Measurements from ENCODE around the gene TPM1.

TPM1 gene

DNA sequence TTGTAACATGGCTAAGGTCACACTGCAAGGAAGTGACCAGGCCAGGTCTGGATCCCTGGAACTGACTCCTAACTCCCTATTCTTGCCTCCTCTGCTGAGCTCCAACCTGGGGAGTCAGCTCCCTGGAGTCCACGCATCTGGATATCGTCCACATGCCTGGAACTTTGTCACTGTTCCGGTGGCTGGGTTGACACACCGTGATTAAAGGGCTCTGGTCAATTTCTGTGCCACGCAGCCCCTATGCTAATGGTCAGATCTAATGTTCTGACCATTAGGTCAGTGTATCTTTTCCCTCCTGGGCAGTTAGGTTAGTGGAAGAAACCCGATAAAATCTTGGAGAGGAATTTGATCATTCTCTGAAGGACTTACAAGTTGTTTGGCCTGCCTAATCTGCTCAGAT lies 1.6 kb upstream of the TPM1 start:
- in situ Hi-C loops (cut with MboI; ENCODE audit: low sequenced_read_pairs) = no loop called here

DNA sequence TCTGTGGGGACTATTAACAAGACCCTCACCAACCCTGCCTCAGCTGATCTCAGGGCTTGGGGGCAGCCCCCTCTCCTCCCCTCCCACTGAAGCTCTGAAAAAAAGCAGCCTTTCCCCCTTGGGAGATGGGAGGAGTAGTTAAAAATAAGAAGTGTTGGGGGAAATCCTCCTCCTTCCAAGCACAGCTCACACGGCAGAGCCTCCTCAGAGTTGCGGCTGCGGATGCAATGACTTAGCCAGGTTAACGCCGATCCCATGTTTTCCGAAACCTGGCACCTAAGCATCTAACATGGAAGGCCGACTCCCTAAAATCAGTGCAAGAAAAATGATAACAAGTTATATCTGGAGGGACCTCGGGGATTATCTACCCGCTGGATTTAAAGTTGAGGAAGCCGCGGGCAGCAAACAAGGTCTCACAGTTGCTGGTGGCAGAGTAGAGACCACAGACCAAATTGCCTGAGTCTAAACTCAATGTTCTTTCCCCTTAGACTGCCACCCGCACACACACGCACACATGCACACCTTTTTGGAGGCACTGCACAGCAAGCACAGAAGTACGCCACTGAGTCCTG lies 1.1 kb upstream of the TPM1 start:
- in situ Hi-C loops (cut with MboI; ENCODE audit: low sequenced_read_pairs) = no loop called here

DNA sequence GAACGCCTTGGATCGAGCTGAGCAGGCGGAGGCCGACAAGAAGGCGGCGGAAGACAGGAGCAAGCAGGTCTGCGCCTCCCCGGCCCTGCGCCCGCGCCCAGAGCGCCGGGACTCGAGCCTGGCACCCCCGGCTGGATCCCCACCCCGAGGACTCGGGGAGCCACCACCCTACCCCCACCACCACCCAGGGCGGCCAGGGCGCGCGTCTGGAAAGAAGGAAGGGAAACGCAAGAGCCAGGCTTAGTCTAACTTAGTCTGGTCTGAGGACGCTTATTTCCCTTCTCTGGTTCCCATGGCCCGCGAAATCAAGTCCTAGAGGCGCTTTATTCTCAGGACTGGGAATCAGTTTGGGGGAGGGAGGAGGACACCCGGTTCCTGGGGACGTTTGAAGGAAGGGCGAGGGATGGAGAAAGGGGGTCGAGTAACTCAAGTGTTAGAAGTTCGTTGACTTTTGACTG lies 359 bp downstream of the TPM1 start:
- in situ Hi-C loops (cut with MboI; ENCODE audit: low sequenced_read_pairs) = no loop called here

DNA sequence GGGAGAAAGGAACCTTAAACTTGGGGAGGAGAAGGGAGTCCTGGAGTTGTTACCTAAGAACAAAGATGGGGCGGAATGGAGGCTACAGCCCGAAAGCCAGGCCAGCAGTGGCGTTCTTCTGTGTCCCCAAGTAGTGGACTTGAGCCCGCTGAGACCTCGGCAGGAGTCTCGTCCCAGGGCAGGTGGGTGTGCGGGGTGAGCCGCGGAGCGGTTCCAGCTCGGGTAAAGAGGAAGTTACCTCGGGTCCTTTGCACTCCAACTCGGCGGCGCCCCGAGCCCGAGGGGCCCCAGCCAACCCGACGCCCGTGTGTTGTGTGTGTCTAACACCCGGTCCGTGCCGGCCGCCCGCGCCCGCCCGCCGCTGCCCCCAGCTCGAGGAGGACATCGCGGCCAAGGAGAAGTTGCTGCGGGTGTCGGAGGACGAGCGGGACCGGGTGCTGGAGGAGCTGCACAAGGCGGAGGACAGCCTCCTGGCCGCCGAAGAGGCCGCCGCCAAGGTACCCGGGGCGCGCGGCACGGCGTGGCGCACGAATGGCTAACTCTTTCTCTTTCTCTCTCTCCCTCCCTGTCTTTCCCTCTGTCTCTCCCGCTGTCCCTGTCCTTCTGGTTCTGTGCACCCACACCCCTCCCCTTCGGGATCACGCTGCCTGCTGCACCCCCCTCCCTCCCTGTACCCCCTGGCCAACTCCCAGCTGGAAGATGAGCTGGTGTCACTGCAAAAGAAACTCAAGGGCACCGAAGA lies 959 bp downstream of the TPM1 start:
- in situ Hi-C loops (cut with MboI; ENCODE audit: low sequenced_read_pairs) = no loop called here

DNA sequence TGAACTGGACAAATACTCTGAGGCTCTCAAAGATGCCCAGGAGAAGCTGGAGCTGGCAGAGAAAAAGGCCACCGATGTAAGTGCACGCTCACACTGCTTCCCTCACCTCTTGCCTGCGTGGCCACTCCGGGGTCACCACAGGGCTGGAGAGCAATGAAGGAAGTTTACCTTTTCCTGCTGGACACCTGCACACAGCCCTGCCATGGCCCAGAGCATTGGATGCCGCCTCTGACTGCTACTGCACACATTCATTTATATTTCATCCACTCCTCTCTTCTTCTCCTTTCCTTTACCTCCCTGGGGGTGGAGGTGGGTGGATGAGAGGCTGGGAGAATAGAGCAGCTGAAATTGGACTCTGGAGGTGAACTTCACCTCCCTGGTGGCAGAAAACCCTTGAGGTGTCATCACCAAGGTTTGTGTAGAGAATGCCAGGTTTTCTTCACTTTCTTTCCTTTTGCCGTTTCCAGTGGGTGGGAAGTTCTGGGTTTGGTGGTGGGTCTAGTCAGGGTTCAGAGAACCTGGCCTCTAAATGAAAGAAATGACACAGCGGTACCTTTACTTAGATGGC lies 1.6 kb downstream of the TPM1 start:
- in situ Hi-C loops (cut with MboI; ENCODE audit: low sequenced_read_pairs) = no loop called here

DNA sequence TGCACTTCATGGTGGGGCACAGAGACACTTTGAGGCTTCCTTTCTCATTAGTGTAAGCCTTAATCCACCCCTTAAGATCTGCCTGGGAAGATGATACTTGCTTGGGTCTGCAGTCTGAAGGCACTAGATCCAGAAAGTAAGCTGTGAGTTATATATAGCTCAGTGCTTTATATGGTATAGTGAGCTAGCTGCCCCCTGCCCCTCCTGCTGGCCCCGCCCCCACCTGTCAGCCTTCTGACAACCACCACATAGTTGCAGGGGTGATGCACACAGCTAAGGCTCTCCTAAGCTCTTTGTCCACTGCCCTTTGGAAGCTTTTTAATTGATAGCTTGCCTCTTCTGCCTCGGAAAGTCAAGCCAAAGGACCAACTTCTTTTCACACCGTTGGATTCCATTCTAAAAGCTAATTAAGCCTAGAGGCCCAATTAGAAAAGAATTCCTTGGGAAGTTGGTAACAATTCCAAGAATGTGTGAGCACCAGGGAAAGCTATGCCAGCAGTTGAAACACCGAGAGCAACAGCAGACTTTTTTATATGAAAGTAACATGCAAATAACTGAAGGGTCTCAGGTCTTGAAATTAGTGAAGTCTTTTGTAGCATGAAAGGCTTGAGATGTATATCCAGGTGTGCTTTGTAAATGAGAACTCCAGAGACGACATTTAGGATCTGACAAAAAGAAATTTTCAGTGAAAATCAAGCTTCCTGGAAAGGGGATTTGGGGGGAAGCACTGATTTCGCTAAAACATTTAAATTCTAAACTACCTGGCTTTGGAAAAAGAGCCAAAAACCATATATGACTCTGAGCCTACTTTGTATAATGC lies 2.3 kb downstream of the TPM1 start:
- in situ Hi-C loops (cut with MboI; ENCODE audit: low sequenced_read_pairs) = no loop called here

DNA sequence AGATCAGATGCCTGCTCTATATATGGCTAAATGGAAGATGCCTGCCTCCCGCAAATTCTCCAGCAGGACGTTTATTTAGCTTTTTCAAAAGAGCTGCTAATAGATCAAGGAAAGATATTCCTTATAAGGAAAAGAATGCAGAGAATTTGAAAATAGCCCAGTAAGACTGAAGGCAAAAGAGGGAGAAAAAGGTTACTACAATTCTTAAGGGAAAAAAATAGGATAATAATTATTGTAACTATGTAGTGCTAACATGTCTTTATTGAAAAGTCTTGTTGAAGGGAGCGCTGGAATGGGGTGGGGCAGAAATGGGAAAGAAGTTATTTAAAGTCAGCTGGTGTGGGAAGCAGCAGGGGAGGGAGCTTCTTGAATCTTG lies 2.9 kb downstream of the TPM1 start:
- in situ Hi-C loops (cut with MboI; ENCODE audit: low sequenced_read_pairs) = no loop called here

DNA sequence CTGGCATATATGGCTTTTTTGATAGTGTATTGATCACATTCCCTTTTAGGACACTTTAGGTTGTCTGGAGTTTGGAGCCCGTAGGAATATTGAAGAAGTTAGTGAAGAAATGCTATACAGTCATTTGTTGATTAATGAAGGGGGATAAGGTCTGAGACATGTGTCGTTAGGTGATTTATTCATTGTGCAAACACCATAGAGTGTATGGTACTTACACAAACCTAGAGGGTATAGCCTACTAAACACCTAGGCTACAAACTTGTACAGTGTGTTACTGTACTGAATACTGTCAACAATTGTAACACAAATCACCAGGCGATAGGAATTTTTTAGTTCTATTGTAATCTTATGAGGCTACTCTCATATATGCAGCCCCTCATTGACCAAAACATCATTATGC lies 3.3 kb downstream of the TPM1 start:
- in situ Hi-C loops (cut with MboI; ENCODE audit: low sequenced_read_pairs) = no loop called here

DNA sequence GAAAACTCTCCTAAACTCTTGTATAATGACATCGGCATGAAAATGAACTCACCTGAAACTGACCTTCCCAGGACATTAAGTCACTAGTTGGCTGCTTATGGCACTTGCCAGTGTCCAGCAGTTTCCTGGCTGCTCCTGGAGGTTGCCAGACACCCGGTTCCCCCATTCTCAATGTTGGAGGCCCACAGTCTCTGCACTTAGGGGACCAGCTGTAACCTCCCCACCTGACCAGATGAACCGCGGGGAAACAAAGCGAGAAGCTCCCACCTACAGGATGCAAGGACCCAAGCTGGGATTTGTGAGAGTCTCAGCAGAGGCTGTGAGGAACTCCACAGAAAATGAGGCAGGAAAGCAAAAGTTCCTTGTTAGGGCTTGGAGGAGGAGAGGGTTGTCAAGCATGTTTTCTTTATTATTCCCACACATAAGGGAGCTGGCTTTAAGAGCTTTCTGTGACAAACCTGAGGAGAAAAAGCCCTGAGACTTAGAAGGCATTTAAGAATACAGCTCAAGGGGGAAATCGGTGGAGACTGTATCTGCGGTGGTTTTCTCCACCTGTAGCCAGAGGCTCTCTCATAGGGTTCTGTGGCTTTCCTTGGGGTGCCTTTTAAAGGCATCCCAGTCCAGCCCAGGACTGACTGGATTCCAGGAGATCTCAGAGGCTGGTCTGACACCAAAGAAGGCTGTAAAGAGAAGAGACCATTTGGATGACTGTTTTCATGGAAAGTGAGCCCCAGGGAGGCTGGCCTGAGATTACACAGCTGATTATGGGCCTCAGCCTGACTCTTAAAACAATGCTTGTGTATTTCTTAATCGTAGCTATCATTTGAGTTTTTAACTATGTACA lies 4.6 kb downstream of the TPM1 start:
- in situ Hi-C loops (cut with MboI; ENCODE audit: low sequenced_read_pairs) = no loop called here

DNA sequence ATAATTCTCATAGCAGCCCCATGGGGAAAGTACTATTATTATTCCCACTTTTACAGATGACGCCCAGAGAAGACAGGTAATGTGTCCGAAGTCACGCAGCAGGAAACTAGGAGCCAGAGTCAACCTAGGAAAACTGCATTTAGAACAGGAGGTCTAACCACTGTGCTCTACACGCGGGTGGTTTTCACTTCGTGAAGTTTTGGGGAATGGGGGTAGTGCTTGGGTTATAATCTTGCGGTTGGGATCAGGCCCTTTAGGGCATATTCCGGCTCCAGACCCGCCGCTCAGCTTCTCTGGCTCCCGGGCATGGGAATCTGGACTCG lies 5.2 kb downstream of the TPM1 start:
- in situ Hi-C loops (cut with MboI; ENCODE audit: low sequenced_read_pairs) = no loop called here

DNA sequence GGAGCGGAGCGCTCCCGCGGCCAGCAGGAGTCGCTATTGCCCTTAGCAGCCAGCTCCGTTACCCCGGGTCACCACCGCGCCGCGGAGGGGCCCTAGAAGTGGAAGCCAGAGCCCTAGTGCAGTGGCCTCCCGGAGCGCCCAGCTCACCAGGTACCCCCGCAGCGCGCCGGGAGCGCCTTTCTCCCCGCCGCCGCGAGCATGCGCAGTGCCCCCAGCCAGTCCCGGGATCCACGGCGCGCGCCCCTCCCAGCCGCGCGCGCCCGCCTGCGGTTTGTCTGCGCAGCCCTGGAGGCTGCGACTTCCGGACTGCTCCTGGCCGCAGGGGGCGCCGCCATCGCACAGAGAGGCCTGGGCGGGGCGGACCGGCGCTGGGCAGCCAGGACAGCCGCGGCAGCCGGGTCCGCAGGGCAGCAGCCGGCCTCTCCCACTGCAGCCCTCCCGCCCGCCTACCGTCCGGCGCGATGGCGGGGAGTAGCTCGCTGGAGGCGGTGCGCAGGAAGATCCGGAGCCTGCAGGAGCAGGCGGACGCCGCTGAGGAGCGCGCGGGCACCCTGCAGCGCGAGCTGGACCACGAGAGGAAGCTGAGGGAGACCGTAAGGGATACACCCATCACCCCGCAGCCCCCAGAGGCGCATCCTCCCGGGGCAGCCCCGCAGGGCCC lies 5.7 kb downstream of the TPM1 start:
- in situ Hi-C loops (cut with MboI; ENCODE audit: low sequenced_read_pairs) = no loop called here

DNA sequence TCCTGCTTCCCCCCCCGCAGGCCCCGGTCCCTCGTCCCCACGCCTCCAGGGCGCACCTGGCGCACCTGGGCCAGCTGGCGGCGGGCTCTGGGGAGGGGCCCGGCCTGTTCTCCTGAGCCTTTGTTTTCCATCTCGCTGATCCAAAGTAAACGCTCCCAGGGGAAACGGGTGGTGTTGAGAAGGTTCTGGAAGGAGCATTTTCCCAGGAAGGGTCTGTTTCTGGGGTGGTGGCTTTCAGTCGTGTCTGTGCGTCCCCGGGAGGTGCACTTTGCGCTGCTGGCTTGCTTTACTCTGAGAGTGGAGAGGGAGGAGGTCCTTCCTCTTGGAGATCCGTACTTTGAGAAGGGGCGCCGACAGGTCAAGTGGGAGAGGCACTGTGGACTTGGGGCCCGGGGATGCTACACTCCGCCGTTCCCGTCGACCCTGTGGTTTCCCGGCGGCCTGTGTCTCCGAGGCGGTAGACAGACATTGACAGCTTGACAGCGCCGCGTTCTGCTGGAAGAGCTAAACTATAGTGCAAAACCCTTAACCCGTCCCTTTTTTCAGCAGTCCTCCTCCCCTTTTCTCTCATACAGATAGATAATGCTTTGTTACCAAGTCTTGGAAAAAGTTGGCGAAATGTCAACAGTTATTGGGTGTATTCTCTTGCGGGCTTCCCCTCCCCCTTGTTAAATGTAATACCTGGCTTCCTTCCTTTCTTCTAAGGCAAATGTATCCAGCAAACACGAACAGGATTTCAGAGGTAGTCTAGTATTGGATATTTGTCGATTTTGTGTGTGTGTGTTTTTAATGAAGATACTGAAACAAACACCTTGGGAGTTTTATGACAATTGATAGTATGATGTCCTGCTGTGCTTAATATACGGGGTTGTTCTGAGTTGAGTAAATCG lies 6.5 kb downstream of the TPM1 start:
- in situ Hi-C loops (cut with MboI; ENCODE audit: low sequenced_read_pairs) = no loop called here

DNA sequence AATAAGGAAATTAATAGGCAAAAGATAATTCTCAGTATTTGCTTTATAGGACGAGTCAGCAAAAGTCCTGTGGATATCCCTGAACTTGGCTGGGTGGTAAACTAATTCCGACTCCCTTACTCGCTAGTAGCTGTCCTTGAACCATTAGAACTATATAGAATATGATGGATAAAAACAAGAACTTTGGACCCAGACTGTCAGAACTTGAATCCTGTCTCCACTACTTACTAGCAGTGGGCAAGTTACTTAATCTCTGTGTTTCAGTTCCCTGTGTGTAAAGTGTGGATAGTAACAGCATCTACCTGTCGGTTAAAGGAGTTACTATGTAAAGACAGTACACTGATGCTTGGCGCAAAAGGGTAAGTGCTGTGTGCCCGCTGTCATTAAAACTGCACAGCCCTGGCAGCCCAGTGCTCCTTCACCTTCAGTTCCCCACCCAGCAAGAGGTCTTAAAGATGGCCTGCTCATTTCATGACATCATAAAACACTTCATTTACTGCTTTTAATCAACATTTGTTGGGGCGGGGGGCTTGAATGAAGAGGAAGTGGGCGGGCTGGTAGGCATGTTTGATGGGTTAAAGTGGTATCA lies 7.3 kb downstream of the TPM1 start:
- in situ Hi-C loops (cut with MboI; ENCODE audit: low sequenced_read_pairs) = no loop called here

DNA sequence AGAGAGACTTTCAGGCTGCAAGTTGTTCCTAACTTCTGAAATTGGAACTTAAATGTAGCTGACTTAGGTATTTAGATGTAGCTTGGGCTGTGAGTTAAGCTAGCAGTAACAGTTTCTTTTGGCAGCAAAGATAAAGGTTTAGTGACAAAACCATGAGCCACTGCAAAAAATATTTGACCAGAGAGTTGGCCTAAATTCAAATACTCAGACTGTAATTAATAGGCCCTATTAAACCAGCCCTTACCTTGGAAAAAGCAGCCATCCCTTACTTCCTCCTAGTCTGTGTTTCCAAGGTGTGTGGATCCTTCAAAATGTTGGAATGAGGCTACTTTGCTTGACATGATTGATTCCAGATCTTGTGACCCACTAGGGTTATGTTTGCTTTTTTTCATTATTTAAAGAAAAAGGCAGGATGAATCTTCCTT lies 8.2 kb downstream of the TPM1 start:
- in situ Hi-C loops (cut with MboI; ENCODE audit: low sequenced_read_pairs) = no loop called here

DNA sequence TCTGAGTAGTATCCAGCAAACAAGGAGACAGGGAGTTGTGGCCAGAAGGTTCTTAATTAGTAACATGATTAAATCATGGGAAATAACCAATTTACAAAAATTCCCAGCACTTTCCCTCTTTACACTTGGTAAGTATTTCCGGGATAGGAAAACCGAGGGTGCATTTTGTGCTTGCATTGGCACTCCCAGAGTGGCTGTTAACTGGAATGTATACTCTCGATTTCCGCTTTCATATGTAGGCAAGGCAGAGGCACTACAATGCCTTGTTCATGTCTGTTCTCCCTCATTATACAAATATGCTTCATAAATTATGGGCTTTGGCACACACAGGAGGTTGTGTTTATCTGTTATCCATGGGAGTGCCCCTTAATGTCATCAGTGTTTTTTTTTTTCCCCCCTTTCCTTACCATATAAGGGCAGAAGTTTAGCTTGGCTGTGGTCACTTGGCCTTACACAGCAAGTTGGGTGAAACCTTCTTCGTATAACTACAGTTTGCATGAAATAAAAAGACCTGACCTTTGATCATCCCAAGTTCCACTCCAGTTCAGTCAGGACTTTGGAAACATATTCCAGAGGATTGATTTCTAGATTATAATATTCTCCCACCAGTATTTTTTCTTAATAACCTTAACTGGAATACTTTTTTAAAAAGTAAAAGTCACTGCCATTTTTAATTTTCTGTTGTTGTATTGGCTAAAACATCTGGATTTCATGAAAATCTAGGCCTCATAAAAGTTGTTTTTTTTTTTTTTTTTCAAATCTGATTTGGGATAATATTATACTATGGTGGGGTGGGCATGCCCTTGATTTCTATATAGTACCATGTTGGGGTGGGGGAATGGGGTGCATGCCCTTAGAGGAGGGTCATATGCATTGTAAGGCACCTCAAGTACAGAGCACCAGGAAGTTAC lies 8.9 kb downstream of the TPM1 start:
- in situ Hi-C loops (cut with MboI; ENCODE audit: low sequenced_read_pairs) = no loop called here

DNA sequence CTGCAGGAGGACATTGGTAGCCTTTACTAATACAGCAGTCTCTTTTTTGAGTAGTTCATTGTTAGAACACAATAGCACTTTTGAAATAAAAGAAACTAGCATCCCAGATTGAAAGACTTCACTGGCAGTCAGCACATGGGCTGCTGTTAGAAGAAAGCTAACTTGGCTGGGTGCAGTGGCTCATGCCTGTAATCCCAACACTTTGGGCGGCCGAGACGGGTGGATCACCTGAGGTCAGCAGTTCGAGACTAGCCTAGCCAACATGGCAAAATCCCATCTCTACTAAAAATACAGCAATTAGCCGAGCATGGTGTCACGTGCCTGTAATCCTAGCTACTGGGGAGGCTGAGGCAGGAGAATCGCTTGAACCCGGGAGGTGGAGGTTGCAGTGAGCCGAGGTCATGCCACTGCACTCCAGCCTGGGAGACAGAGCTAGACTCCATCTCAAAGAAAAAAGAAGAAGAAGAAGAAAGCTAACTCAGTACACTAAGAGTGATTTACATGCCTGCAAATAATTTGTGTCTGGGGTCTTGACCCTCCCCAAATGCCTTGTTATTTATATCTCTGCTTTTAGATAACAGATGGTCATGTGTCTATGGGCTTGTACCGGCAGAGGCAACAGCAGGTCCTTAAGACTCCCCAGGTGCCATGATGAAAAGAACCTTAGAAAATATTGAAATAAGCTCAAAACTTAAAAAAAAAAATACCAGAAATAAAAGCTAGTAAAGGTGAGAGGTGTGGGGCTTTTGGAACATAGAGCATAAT lies 9.7 kb downstream of the TPM1 start:
- in situ Hi-C loops (cut with MboI; ENCODE audit: low sequenced_read_pairs) = no loop called here

DNA sequence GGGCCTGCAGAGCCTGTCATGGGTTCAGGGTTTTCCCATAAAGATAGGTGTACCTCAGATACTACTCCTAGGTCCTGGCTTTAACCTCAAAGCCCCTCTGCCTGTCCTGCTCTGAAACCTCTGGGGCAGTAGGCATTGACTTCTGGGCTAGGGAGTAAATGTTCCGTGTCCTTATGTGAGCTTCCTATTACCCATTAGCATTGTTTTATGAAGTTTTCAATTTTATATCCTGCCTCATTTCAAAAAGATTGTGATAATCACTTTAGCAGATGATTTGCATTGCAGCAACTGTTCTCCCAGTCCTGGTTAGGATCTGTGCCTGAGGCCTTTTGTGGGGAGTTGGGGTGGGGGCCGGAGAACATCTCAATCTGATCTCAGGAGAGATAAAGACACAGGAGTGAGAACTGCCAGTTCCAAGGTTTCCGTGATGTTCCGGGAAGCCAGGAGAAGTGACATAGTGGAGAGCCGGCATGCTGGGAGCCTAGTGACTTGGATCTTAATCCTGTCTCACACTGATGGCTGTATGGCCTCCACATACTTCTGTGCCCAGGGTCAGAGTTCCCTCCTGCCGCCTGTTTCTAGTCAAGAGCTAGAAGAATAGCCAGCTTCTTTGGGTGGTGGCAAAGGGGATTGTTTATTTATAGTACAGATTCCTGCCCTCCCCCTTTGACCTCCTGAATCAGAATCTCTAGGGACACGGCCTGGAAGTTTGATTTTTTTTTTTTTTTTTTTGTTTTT lies 10.6 kb downstream of the TPM1 start:
- in situ Hi-C loops (cut with MboI; ENCODE audit: low sequenced_read_pairs) = no loop called here
